ENCODE data around the gene C10orf105. TPM values are rescaled to one million over a fixed set of nuclear protein-coding genes. Genes with fewer than 3 reads are reported as not detected.

The C10orf105 gene
- polyA plus RNA-seq, 12 donors, result 0.12 to 0.30 (median 0.22) TPM; not detected in 3

GRCh38 chr10:71752391-71753090, 33.0 kb upstream of the C10orf105 start:
- DNase-seq, result no peak

- no peak for DNase-seq
Observed at GRCh38 chr10:71751515-71752224, 32.1 kb upstream of the C10orf105 start.

GRCh38 chr10:71750986-71751385, 31.4 kb upstream of the C10orf105 start:
- DNase-seq, result no peak

- no peak for DNase-seq
Observed at GRCh38 chr10:71750124-71750841, 30.7 kb upstream of the C10orf105 start.

GRCh38 chr10:71749396-71749795, 29.8 kb upstream of the C10orf105 start:
- DNase-seq, result no peak

- DNase-seq, result peak; percentile 62
Observed at GRCh38 chr10:71748671-71749191, 29.2 kb upstream of the C10orf105 start.

GRCh38 chr10:71747551-71748523, 28.3 kb upstream of the C10orf105 start:
- no peak for DNase-seq

- no peak for DNase-seq
Observed at GRCh38 chr10:71747039-71747531, 27.5 kb upstream of the C10orf105 start.

GRCh38 chr10:71746344-71747037, 26.9 kb upstream of the C10orf105 start:
- DNase-seq, result no peak

- no peak for DNase-seq
Observed at GRCh38 chr10:71745664-71746250, 26.2 kb upstream of the C10orf105 start.

- DNase-seq, result no peak
Observed at GRCh38 chr10:71744897-71745663, 25.5 kb upstream of the C10orf105 start.

GRCh38 chr10:71743866-71744265, 24.3 kb upstream of the C10orf105 start:
- no peak for DNase-seq

GRCh38 chr10:71743089-71743838, 23.7 kb upstream of the C10orf105 start:
- DNase-seq, result no peak

- DNase-seq, result no peak
Observed at GRCh38 chr10:71742301-71743088, 22.9 kb upstream of the C10orf105 start.

- no peak for DNase-seq
Observed at GRCh38 chr10:71741671-71742070, 22.1 kb upstream of the C10orf105 start.

- no peak for DNase-seq
Observed at GRCh38 chr10:71741029-71741428, 21.5 kb upstream of the C10orf105 start.

- no peak for DNase-seq
Observed at GRCh38 chr10:71740069-71740653, 20.6 kb upstream of the C10orf105 start.

Data from muscle of arm (tissue), 12 donors.